ENCODE data around the gene AKAP13.
"Not testable (repeated sequence)": the region's sequence is repeated elsewhere in the genome, so short reads cannot be mapped to it uniquely, and the experiment has no call there.

The AKAP13 gene

GRCh38 chr15:85793641-85794597, 413.5 kb downstream of the AKAP13 start:
- DNase-seq (ENCODE audit: low spot score): no peak

GRCh38 chr15:85794598-85795336, 414.4 kb downstream of the AKAP13 start, which contains the start of gene KLHL25:
Gene KLHL25 (minus strand): TSS chr15:85794925. CDS start chr15:85769810, 25,115 bp downstream.
- DNase-seq (ENCODE audit: low spot score): peak; percentile 99

GRCh38 chr15:85795337-85796305, 415.2 kb downstream of the AKAP13 start:
- no peak for DNase-seq (ENCODE audit: low spot score)

GRCh38 chr15:85796371-85796770, 416.0 kb downstream of the AKAP13 start:
- not testable (repeated sequence) for DNase-seq (ENCODE audit: low spot score)

Data from HuH-7 (cell line).